ENCODE data around the gene PRSS1. TPM values are rescaled to one million over a fixed set of nuclear protein-coding genes. Genes with fewer than 3 reads are reported as not detected.
A peak's percentile ranks its signal among the peaks of the same experiment; 100 is the strongest.

PRSS1 gene
- total RNA-seq, 4 donors from 2014 or later = 1.0 TPM; not detected in 3

DNA sequence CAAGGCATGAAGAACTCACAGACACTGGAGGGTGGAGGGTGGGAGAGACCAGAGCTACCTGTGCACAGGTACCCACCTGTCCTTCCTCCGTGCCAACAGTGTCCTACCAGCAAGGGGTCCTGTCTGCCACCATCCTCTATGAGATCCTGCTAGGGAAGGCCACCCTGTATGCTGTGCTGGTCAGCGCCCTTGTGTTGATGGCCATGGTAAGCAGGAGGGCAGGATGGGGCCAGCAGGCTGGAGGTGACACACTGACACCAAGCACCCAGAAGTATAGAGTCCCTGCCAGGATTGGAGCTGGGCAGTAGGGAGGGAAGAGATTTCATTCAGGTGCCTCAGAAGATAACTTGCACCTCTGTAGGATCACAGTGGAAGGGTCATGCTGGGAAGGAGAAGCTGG lies 43.3 kb downstream of the PRSS1 start:
- TF ChIP-seq POLR2A (IDR thresholded peaks at IDR 0.05) = no peak
- TF ChIP-seq, protein P1, sequence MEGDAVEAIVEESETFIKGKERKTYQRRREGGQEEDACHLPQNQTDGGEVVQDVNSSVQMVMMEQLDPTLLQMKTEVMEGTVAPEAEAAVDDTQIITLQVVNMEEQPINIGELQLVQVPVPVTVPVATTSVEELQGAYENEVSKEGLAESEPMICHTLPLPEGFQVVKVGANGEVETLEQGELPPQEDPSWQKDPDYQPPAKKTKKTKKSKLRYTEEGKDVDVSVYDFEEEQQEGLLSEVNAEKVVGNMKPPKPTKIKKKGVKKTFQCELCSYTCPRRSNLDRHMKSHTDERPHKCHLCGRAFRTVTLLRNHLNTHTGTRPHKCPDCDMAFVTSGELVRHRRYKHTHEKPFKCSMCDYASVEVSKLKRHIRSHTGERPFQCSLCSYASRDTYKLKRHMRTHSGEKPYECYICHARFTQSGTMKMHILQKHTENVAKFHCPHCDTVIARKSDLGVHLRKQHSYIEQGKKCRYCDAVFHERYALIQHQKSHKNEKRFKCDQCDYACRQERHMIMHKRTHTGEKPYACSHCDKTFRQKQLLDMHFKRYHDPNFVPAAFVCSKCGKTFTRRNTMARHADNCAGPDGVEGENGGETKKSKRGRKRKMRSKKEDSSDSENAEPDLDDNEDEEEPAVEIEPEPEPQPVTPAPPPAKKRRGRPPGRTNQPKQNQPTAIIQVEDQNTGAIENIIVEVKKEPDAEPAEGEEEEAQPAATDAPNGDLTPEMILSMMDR (IDR thresholded peaks at IDR 0.05) = no peak

DNA sequence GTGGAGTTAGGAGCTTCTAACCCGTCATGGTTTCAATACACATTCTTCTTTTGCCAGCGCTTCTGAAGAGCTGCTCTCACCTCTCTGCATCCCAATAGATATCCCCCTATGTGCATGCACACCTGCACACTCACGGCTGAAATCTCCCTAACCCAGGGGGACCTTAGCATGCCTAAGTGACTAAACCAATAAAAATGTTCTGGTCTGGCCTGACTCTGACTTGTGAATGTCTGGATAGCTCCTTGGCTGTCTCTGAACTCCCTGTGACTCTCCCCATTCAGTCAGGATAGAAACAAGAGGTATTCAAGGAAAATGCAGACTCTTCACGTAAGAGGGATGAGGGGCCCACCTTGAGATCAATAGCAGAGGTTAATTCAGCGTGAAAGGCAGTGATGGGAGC lies 43.9 kb downstream of the PRSS1 start:
- no peaks in the 10 kb centered on the region for H3K36me3 ChIP-seq
- TF ChIP-seq, protein P1 (IDR thresholded peaks at IDR 0.05) = no peak
- no peak for TF ChIP-seq POLR2A (IDR thresholded peaks at IDR 0.05)
- H3K9me3 ChIP-seq = no peaks in the 10 kb centered on the region
- H3K27me3 ChIP-seq = peaks cover 0 to 10% of the 10 kb centered on the region in 2 donors
- no peak overlapping the region for H3K4me3 ChIP-seq
- DNase-seq = no peak
- H3K27ac ChIP-seq = no peak overlapping the region
- peaks cover 0 to 15% of the 10 kb centered on the region in 2 donors for H3K4me1 ChIP-seq
- intact Hi-C loops (cut with DNase I; ENCODE audit: low total_unique reads) = no loop called here

More for the DNA sequence above, 43.3 kb downstream of the PRSS1 start:
- no peaks in the 10 kb centered on the region for H3K9me3 ChIP-seq
- peaks cover 0 to 10% of the 10 kb centered on the region in 2 donors for H3K27me3 ChIP-seq
- no peak overlapping the region for H3K27ac ChIP-seq
- H3K36me3 ChIP-seq = no peaks in the 10 kb centered on the region
- intact Hi-C loops (cut with DNase I; ENCODE audit: low total_unique reads) = no loop called here
- DNase-seq = no peak
- H3K4me3 ChIP-seq = no peak overlapping the region
- H3K4me1 ChIP-seq = peaks cover 0 to 13% of the 10 kb centered on the region in 2 donors

DNA sequence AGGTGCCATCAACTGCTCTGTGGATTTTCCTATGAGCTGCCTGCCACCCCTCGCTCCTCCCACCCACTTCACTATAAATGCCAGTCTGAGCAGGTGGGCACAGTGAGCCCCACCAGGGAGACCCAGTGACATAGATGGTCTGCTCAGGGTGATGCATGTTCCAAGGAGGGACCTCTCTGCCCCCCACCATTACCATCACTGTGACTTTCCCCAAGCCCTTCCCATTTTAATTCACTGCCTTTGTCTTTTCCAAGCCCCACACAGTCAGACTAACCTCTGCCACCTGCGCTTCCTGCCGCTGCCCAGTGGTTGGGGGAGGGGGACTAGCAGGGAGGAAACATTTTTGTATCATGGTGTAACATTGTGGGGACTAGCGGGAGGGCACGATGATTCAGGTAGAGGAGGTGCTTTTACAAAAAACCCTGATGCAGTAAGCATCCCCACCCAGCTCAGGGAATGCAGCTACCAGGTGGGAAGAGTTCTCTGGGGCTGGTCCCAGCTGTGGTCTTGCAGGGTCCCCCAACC lies 46.1 kb downstream of the PRSS1 start:
- no peak overlapping the region for H3K4me3 ChIP-seq
- no peaks in the 10 kb centered on the region for H3K9me3 ChIP-seq
- TF ChIP-seq POLR2A (IDR thresholded peaks at IDR 0.05) = no peak
- TF ChIP-seq, protein P1 (IDR thresholded peaks at IDR 0.05) = no peak
- peaks cover 0 to 10% of the 10 kb centered on the region in 2 donors for H3K27me3 ChIP-seq
- intact Hi-C loops (cut with DNase I; ENCODE audit: low total_unique reads) = no loop called here
- no peak for DNase-seq
- no peaks in the 10 kb centered on the region for H3K36me3 ChIP-seq
- no peak overlapping the region for H3K27ac ChIP-seq
- peaks cover 0 to 15% of the 10 kb centered on the region in 2 donors for H3K4me1 ChIP-seq

DNA sequence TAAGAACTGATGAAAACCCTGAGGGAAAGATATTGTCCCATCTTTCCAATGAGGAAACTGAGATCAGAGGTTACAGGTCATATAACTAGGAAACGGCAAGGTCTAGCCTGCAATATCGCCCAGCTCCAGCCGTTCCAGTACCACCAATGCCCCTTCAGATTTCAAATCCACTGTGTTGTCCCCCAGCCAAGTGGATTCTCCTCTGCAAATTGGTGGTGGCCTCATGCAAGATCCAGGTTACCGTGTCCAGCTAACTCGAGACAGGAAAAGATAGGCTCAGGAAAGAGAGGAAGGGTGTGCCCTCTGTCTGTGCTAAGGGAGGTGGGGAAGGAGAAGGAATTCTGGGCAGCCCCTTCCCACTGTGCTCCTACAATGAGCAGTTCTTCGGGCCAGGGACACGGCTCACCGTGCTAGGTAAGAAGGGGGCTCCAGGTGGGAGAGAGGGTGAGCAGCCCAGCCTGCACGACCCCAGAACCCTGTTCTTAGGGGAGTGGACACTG lies 46.8 kb downstream of the PRSS1 start:
- Histone ChIP-seq H3K4me3 (peak overlapping the region in 1 of 2 donors; percentile 18), H3K27me3 (peaks cover 0 to 10% of the 10 kb centered on the region in 2 donors), H3K9me3 (no peaks in the 10 kb centered on the region), H3K27ac (no peak overlapping the region), H3K4me1 (peaks cover 0 to 15% of the 10 kb centered on the region in 2 donors), H3K36me3 (no peaks in the 10 kb centered on the region)
- no peak for TF ChIP-seq POLR2A (IDR thresholded peaks at IDR 0.05)
- TF ChIP-seq, protein P1 (IDR thresholded peaks at IDR 0.05) = no peak
- DNase-seq = no peak
- intact Hi-C loops (cut with DNase I; ENCODE audit: low total_unique reads) = no loop called here

DNA sequence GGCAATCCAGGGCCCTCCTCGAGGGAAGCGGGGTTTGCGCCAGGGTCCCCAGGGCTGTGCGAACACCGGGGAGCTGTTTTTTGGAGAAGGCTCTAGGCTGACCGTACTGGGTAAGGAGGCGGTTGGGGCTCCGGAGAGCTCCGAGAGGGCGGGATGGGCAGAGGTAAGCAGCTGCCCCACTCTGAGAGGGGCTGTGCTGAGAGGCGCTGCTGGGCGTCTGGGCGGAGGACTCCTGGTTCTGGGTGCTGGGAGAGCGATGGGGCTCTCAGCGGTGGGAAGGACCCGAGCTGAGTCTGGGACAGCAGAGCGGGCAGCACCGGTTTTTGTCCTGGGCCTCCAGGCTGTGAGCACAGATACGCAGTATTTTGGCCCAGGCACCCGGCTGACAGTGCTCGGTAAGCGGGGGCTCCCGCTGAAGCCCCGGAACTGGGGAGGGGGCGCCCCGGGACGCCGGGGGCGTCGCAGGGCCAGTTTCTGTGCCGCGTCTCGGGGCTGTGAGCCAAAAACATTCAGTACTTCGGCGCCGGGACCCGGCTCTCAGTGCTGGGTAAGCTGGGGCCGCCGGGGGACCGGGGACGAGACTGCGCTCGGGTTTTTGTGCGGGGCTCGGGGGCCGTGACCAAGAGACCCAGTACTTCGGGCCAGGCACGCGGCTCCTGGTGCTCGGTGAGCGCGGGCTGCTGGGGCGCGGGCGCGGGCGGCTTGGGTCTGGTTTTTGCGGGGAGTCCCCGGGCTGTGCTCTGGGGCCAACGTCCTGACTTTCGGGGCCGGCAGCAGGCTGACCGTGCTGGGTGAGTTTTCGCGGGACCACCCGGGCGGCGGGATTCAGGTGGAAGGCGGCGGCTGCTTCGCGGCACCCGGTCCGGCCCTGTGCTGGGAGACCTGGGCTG lies 47.5 kb downstream of the PRSS1 start:
- intact Hi-C loops (cut with DNase I; ENCODE audit: low total_unique reads) = no loop called here
- no peak for DNase-seq
- Histone ChIP-seq H3K9me3 (no peaks in the 10 kb centered on the region), H3K27ac (peak overlapping the region in 1 of 2 donors; percentile 17), H3K4me3 (peak overlapping the region; percentile 18 to 31), H3K27me3 (peaks cover 0 to 10% of the 10 kb centered on the region in 2 donors), H3K4me1 (peaks cover 0 to 15% of the 10 kb centered on the region in 2 donors), H3K36me3 (no peaks in the 10 kb centered on the region)
- TF ChIP-seq, protein P1 (IDR thresholded peaks at IDR 0.05) = no peak
- no peak for TF ChIP-seq POLR2A (IDR thresholded peaks at IDR 0.05)

All from uterus (tissue), 4 donors.